Upper lobe of left lung (tissue), 6 donors: Measurements from ENCODE around the gene DDX3X. TPM values are rescaled to one million over a fixed set of nuclear protein-coding genes. Genes with fewer than 3 reads are reported as not detected.
"Not testable (repeated sequence)": the region's sequence is repeated elsewhere in the genome, so short reads cannot be mapped to it uniquely, and the experiment has no call there.

ENCODE experiments used
- ATAC-seq, 2 donors: fragments of 200-7000 bp; cut with Tn5 transposase; one replicate each; pipeline ENCODE4 v1.9.1; 2022; ENCODE audit warnings: mild to moderate bottlenecking in 2 of 2, moderate library complexity in 2 of 2; ENCODE audit not compliant: low FRiP score in 2 of 2
- DNase-seq, 2 donors: peaks; one replicate each; pipeline ENCODE4 v3.0.0-alpha.2; 2019 to 2020
- H3K27ac ChIP-seq, 4 donors: fragments of 200-600 bp; sonication (generic); one replicate each; pipeline ENCODE4 v1.5.1; 2016 to 2019
- H3K27me3 ChIP-seq, 4 donors: fragments of 200-600 bp; sonication (generic); one replicate each; pipeline ENCODE4 v1.5.1; 2017 to 2019
- H3K36me3 ChIP-seq, 4 donors: fragments of 200-600 bp; sonication (generic); one replicate each; pipeline ENCODE4 v1.5.1; 2016 to 2019
- H3K4me1 ChIP-seq, 4 donors: fragments of 200-600 bp; sonication (generic); one replicate each; pipeline ENCODE4 v1.5.1; 2018 to 2019
- H3K4me3 ChIP-seq, 4 donors: fragments of 200-600 bp; sonication (generic); one replicate each; pipeline ENCODE4 v1.5.1; 2017 to 2019; ENCODE audit warnings: mild to moderate bottlenecking in 2 of 4, moderate library complexity in 1 of 4
- H3K9me3 ChIP-seq, 4 donors: fragments of 200-600 bp; sonication (generic); one replicate each; pipeline ENCODE4 v1.5.1; 2018 to 2019
- CTCF ChIP-seq, 6 experiments: fragments of 450-650 bp in 4 of 6; fragments of 200-600 bp in 2 of 6; sonication (generic) in 2 of 6; IDR thresholded peaks; one replicate each; pipeline ENCODE4 v1.5.1; 2016 to 2019; ENCODE audit warnings: antibody characterized with exemption in 6 of 6
- EP300 ChIP-seq, 4 donors: sonication (generic); formaldehyde crosslinking; IDR thresholded peaks; one replicate each; pipeline ENCODE4 v1.5.1; 2017; ENCODE audit warnings: antibody characterized with exemption in 4 of 4, control low read depth in 2 of 4
- POLR2A ChIP-seq, 4 donors: fragments of 450-650 bp; IDR thresholded peaks; one replicate each; pipeline ENCODE4 v1.5.1; 2016 to 2017; ENCODE audit warnings: antibody characterized with exemption in 4 of 4, mild to moderate bottlenecking in 2 of 4
- POLR2AphosphoS5 ChIP-seq, 2 donors: sonication (generic); formaldehyde crosslinking; IDR thresholded peaks; one replicate each; pipeline ENCODE4 v1.5.1; 2017; ENCODE audit warnings: antibody characterized with exemption in 2 of 2
- WGBS, 2 donors: methylation state at CpG; one replicate each; pipeline ENCODE4 v1.1.5; 2017 to 2018; 5-methylcytosine and 5-hydroxymethylcytosine counted together
- total RNA-seq, 6 donors: library from RNA; depleted of rRNA in 4 of 6; stranded (reverse); fragments of >200 nt in 4 of 6; gene quantifications; one replicate each; pipeline versions ENCODE4 v1.1.0 to v1.2.1, GENCODE V29; 2016 to 2021
- donor health status: DM: no; HTN: no; CAD: no; lungs with moderate emphysema.
- donor health status: DM: no; HTN: yes; CAD: no; lungs with severe emphysema.

The DDX3X gene
- total RNA-seq, 6 donors from 2014 or later = 158 to 294 (median 244) TPM

- no peaks in the 10 kb centered on the region for H3K9me3 ChIP-seq
- H3K36me3 ChIP-seq = peaks cover 0 to 38% (median 15%) of the 10 kb centered on the region in 4 donors
- DNase-seq = no peak
- no peaks in the 10 kb centered on the region for H3K27me3 ChIP-seq
- TF ChIP-seq POLR2A (IDR thresholded peaks at IDR 0.05) = no peak
- TF ChIP-seq POLR2AphosphoS5 (IDR thresholded peaks at IDR 0.05) = no peak
- TF ChIP-seq EP300 (IDR thresholded peaks at IDR 0.05) = no peak
- TF ChIP-seq CTCF (IDR thresholded peaks at IDR 0.05) = no peak
- 49 to 68% methylated on average over 3 of the region's 3 CpGs for WGBS, 2 donors
- H3K27ac ChIP-seq = no peak overlapping the region
- H3K4me1 ChIP-seq = peaks cover 0 to 5% (median 2%) of the 10 kb centered on the region in 4 donors
- no peak overlapping the region for H3K4me3 ChIP-seq
- ATAC-seq = no peak
Observed at GRCh38 chrX:41352329-41352838, 18.4 kb downstream of the DDX3X start.

- TF ChIP-seq POLR2A (IDR thresholded peaks at IDR 0.05) (no peak), CTCF (IDR thresholded peaks at IDR 0.05) (no peak), EP300 (IDR thresholded peaks at IDR 0.05) (no peak), POLR2AphosphoS5 (IDR thresholded peaks at IDR 0.05) (no peak)
- DNase-seq = no peak
- peaks cover 0 to 5% (median 2%) of the 10 kb centered on the region in 4 donors for H3K4me1 ChIP-seq
- H3K36me3 ChIP-seq = peaks cover 0 to 22% (median 7%) of the 10 kb centered on the region in 4 donors
- no peaks in the 10 kb centered on the region for H3K9me3 ChIP-seq
- no peak overlapping the region for H3K27ac ChIP-seq
- no peaks in the 10 kb centered on the region for H3K27me3 ChIP-seq
- peak in 1 of 2 donors; percentile 11 for ATAC-seq
- 45 to 71% methylated on average over 2 to 3 of the region's 3 CpGs for WGBS, 2 donors
- no peak overlapping the region for H3K4me3 ChIP-seq
Observed at GRCh38 chrX:41353985-41354384, 20.0 kb downstream of the DDX3X start.

GRCh38 chrX:41369152-41369551, 35.2 kb downstream of the DDX3X start:
- Histone ChIP-seq H3K4me3 (no peak overlapping the region), H3K9me3 (no peaks in the 10 kb centered on the region), H3K27ac (no peak overlapping the region), H3K4me1 (no peaks in the 10 kb centered on the region), H3K36me3 (no peaks in the 10 kb centered on the region), H3K27me3 (no peaks in the 10 kb centered on the region)
- 93 to 94% methylated on average over 4 of the region's 4 CpGs for WGBS, 2 donors
- ATAC-seq (no peak), DNase-seq (no peak)
- TF ChIP-seq POLR2A (IDR thresholded peaks at IDR 0.05) (no peak), EP300 (IDR thresholded peaks at IDR 0.05) (no peak), POLR2AphosphoS5 (IDR thresholded peaks at IDR 0.05) (no peak), CTCF (IDR thresholded peaks at IDR 0.05) (no peak)

- not testable (repeated sequence) for DNase-seq, H3K27me3 ChIP-seq, H3K27ac ChIP-seq, H3K36me3 ChIP-seq, H3K9me3 ChIP-seq, H3K4me3 ChIP-seq, ATAC-seq, H3K4me1 ChIP-seq
- WGBS, 2 donors = 92 to 100% methylated on average over 5 of the region's 5 CpGs
Observed at GRCh38 chrX:41371575-41371974, 37.6 kb downstream of the DDX3X start.

- Histone ChIP-seq H3K4me1 (no peaks in the 10 kb centered on the region), H3K27me3 (no peaks in the 10 kb centered on the region), H3K27ac (no peak overlapping the region), H3K9me3 (no peaks in the 10 kb centered on the region), H3K36me3 (no peaks in the 10 kb centered on the region), H3K4me3 (no peak overlapping the region)
- no peak for DNase-seq
- 88 to 100% methylated on average over 3 to 5 of the region's 5 CpGs for WGBS, 2 donors
- TF ChIP-seq POLR2AphosphoS5 (IDR thresholded peaks at IDR 0.05) = no peak
- no peak for TF ChIP-seq POLR2A (IDR thresholded peaks at IDR 0.05)
- no peak for TF ChIP-seq CTCF (IDR thresholded peaks at IDR 0.05)
- TF ChIP-seq EP300 (IDR thresholded peaks at IDR 0.05) = no peak
- ATAC-seq = no peak
Observed at GRCh38 chrX:41373989-41374606, 40.1 kb downstream of the DDX3X start.
